NCI-H510A treated with DMSO at 0.1 percent for 48 hours (cell line): ENCODE results near the gene PLEKHA8.

Experiments used
- DNase-seq: peaks from one replicate; lab custom pipeline; 2025; lab: John Stamatoyannopoulos, UW

The PLEKHA8 gene

GRCh38 chr7:30023524-30023923 lies 4.7 kb upstream of the PLEKHA8 start:
- no peak for DNase-seq

- peak; percentile 98 for DNase-seq
Observed at GRCh38 chr7:30026229-30027064, 1.8 kb upstream of the PLEKHA8 start, which contains the start of gene FKBP14. FKBP14 (minus strand) TSS chr7:30026702; CDS start chr7:30026508, 194 bp downstream.

DNA sequence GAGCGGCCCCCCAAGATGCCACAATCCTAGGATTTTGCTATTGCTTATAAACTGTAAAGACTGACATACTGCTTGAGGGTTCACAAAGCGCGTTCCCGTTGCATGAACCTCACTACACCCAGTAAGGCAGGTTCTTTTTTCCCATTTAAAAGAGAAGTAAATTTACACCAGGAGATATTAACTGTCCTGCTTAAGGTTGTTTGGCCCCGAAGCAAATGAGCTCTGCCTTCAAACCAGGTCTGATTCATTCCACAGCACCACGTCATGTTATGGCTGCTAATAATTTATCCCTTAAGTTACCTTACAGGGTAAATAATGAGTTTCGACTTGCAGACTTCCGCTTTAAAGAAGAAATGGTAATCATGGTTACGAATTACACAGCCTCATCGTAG lies 1.2 kb upstream of the PLEKHA8 start:
- no peak for DNase-seq

DNA sequence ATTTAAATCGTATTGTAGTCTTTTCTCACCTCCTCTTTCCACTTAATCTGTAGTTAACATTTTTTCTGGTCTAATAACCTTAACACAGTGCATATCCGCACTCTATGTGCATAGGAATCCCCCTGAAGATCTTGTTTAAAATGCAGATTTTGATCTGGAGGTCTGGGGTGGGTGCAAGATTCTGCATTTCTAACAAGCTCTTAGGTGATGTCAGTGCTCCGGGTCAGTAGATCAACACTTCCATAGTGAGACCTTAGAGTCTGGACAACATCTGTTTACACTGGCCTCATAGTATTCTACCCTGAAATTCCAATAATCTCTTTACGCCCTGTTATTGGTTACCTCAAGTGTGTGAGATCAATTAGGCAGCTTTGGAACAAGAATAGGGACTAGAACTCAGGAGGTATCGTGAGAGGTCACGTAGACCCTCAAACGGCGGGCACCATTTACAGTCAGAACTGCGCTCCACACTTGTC lies 434 bp upstream of the PLEKHA8 start:
- no peak for DNase-seq

DNA sequence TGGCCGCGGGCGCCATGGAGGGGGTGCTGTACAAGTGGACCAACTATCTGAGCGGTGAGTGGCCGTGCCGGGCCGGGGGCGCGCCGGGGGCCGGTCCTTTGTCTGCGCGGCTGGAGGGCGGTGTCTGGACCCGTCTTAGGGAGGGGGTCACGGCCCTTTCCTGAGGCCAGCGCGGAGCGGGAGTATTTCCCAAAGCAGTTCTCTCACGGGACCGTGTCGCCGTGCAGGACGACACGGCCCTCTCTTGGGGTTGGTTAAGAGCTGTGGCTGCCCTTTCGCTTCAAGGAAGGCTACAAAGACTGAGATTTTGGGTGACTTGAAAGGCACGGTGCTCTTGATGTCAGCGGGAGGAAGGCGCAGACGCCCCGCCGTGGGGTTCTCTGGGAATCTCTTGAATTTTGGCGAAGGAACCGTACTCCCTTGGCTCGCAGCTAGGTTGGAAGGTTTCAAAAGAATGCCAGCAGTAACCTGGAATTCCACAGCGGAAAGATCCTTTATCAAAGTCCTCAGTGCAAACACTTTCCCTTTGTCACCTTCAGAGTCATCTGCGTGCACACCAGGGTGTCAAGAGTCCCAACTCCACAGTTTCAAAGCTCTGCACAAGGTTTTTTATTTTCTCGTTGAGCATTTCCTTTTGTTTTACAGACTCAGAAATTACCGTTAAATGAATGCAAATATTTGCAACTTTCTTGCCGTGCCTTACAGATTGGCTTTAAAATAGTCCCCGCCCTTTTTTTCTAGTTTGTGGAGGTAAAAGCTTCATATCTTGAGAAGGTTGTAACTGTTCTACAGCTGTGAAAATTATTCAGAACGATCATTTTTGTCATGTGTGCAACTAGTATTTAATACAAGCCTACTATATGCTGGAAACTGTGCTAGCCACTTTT lies 780 bp downstream of the PLEKHA8 start:
- no peak for DNase-seq

DNA sequence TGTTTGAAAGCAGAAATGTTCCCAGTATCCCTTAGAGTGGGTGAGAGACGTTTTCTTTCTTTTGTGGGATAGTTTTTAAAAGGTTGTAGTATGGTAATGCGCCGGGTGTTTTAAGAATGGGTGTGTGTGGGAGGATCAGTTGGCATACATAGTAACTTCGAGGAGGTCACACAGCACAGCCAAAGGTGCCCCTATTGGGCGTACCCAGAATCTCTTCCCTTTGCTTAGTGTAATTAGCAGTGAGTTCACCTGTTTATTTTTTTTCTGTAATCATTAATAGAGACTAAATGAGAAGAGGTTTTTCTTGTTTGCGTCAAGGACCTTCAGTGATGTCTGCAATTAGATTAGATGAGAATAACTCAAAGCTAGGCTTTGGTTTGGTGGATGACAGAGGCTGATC lies 1.5 kb downstream of the PLEKHA8 start:
- no peak for DNase-seq

DNA sequence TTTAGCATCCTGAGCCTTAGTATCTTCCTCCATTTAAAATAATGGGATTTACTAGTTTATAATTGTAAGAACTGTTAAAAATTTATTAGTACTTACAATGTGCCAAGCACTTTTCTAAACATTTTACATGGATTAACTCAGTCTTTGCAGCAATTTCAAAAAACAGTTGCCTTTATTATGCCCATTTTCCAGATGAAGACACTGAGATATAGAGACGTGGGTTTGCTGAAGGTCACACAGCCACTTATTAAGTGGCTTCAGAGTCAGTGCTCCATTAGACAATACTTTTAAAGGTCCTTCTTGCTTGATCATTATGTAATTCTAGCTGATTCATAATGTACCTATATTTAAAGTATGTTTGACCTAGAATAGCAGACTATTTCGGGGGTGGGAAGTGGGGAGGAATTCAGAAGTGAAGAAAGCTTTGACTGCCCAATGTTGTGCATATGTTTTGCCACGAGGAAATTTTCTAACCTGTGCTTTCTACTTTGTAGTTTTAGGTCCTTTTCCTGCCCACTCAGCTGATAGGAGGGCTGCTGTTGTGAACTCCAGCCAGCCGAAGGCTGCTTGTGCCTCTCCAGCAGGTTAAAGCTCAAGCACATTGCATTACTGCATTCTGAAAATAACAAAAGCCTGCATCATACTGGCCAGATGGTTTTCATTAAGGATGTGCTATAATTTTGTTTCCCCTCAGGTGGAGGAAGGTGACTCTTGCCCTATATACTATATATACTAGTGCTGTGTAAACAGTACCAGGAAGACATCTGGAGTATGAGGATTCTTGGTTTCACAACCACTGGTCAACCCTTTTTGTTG lies 4.3 kb downstream of the PLEKHA8 start:
- DNase-seq: no peak

DNA sequence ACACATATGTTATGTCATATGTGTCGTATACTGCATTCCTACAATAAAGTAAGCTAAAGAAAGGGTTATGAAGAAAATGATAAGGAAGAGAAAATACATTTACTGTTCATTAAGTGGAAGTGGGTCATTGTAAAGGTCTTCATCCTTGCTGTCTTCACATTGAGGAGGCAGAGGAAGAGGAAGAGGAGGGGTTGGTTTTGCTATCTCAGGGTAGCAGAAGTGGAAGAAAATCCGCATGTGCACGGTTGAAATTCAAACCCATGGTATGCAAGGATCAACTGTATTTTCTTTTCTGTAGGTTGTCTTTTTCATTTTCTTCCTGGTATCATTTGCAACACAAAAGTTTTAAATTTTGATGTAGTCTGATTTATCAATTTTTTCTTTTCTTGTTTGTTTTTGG lies 6.3 kb downstream of the PLEKHA8 start:
- no peak for DNase-seq

DNA sequence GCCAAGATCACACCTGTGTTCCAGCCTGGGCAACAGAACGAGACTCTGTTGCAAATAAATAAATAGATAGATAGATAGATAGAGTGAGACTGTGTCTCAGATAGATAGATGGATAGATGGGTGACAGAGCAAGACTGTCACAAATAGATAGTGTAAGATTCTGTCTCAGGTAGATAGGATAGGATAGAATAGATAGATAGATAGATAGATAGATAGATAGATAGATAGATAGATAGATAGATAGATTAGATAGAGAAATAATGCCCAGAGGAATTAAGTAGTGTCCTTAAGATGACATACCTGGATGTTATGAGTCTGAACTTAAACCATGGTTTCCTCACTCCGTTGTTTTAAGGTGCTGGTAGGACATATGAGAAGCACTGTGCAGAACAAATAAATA lies 8.0 kb downstream of the PLEKHA8 start:
- DNase-seq: no peak

- DNase-seq: no peak
Observed at GRCh38 chr7:30038196-30038980, 10.2 kb downstream of the PLEKHA8 start.

GRCh38 chr7:30040938-30041337 lies 12.7 kb downstream of the PLEKHA8 start:
- no peak for DNase-seq

DNA sequence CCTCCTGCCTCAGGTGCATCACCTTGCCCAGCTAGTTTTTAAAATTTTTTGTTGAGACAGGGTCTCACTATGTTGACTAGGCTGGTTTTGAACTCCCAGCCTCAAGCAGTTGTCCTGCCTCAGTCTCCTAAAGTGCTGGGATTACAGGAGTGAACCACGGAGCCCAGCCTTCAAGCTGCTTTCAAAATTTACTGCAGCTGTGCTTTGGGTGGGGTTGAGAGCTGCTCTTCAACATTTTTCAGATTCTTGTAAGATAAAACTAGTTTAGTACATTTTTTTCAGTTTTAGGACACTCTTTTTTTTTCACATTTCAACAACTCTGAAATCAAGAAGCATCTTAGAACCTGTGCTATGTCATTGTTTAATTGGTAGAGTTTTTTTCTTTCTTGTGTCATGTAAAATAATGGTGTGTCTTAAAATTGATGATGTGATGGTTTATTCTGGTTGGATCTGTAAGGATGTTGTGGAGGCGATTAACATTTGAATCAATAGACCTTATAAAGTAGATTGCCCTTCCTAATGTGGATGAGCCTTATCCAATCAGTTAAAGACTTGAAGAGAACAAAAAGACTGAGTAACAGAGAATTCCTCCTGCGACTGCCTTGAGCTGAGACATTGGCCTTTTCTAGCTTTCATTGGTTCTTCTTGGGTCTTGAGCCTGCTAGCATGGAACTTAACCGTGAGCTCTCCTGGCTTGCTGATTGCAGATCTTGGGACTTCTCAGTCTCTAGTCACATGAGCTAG lies 13.5 kb downstream of the PLEKHA8 start:
- no peak for DNase-seq

DNA sequence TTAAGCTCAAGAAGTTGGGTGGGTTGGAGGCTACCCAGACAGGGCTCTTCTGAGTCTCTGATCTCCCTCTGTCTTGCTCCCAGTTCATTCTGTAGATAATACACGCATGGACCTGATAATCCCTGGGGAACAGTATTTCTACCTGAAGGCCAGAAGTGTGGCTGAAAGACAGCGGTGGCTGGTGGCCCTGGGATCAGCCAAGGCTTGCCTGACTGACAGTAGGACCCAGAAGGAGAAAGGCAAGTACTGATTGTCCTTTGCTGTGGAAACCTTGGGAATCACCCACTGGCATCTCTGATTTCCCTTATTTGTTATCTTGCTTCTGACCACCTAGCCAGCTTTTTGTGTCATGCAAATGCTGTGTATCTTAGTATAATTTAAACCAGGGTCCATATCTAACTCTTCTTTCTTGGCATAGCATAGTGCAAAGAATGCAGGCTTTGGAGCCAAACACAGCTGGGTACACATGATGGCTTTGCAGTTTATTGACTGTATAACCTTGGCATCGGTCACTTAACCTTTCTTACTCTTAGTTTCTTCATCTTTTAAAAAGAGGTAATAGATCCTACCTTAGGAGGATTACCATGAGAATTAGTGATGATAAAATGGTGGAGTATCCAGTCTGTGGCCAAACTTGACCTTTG lies 18.0 kb downstream of the PLEKHA8 start:
- DNase-seq: no peak

- DNase-seq: no peak
Observed at GRCh38 chr7:30047124-30047523, 18.9 kb downstream of the PLEKHA8 start.

GRCh38 chr7:30048582-30048981 lies 20.4 kb downstream of the PLEKHA8 start:
- no peak for DNase-seq

GRCh38 chr7:30049173-30049572 lies 21.0 kb downstream of the PLEKHA8 start:
- no peak for DNase-seq

DNA sequence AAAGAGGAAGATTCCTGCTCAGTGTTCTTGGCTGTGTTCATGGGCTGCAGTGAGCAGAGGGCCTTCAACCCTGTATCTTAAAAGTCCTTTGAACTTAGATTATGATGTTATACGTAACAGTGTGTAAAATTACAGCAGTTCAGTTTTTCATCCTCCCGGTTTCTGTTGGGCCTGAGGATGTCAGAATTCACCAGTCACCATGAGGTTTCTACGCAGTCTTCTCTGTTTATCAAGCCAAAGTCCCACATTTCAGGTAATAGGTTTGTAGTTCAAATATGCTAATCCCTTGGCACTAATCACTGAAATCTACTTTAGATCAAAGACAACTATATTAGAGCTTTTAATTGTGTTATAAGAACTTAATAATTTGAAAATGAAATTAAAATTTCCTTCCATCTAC lies 24.9 kb downstream of the PLEKHA8 start:
- no peak for DNase-seq

DNA sequence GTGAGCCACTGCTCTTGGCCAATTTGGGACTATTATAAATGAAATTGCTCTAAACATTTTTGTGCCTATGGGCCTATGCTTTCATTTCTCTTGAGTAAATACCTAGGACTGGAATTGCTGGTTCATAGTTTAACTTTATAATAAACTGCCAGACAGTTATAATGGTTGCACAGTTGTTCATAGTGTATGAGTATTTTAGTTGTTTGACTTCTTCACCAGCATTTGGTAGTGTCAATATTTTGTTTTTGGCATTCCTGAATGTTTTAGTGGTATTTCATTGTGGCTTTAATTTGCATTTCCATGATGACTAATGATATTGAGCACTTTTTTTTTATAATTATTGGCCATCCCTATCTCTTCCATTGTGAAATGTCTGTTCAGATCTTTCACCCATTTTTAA lies 29.5 kb downstream of the PLEKHA8 start:
- DNase-seq: no peak

DNA sequence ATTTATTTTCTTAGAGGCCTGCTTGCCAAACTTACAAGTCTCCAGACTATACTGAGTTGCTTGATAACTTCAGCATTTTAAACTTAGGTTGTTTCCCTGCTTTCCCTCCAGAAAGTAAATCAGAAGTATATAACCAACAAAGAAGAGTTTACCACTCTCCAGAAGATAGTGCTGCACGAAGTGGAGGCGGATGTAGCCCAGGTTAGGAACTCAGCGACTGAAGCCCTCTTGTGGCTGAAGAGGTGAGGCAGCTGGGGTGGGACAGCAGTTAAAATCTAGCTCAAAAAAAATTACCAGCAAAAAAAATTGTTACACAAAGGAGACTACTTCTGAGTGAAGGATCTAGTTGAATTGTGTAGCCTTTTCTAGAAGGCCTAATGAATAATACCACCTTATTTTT lies 33.6 kb downstream of the PLEKHA8 start:
- DNase-seq: peak; percentile 13

DNA sequence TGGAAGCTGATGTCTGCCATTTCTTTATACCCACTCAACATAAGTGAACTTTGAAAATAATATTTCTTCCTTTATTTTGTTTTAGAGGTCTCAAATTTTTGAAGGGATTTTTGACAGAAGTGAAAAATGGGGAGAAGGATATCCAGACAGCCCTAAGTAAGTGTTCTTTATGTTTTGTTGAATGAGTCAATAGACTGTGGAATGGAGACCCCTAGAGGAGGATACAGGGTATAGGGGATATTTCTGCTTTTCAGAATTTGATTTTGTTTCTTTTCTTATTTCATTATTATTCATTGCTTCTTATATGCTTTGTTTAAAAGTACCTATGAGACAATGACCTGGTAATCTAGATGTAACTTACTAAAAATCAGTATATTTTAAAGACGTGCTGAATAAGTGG lies 34.4 kb downstream of the PLEKHA8 start:
- peak; percentile 22 for DNase-seq
